NOMO-1 (cell line): ENCODE results near the gene OBSCN.

ENCODE experiments used
- DNase-seq, 2 experiments: peaks; one replicate each; lab custom pipeline; 2025; ENCODE audit not compliant: unreplicated experiment in 2 of 2; lab: John Stamatoyannopoulos, UW

Gene OBSCN

GRCh38 chr1:228374711-228375577, 167.1 kb downstream of the OBSCN start:
- DNase-seq: no peak

GRCh38 chr1:228375578-228376261, 167.9 kb downstream of the OBSCN start:
- DNase-seq: no peak

GRCh38 chr1:228376262-228376628, 168.4 kb downstream of the OBSCN start:
- DNase-seq: no peak

- no peak for DNase-seq
Observed at GRCh38 chr1:228376651-228377631, 169.1 kb downstream of the OBSCN start.

- no peak for DNase-seq
Observed at GRCh38 chr1:228377664-228378089, 169.8 kb downstream of the OBSCN start.

- peak; percentile 46 to 75 for DNase-seq
Observed at GRCh38 chr1:228378090-228378872, 170.4 kb downstream of the OBSCN start.

GRCh38 chr1:228378873-228379460, 171.1 kb downstream of the OBSCN start:
- peak; percentile 7 to 18 for DNase-seq

- DNase-seq: no peak
Observed at GRCh38 chr1:228379666-228380065, 171.8 kb downstream of the OBSCN start.

GRCh38 chr1:228381356-228381755, 173.5 kb downstream of the OBSCN start:
- no peak for DNase-seq

GRCh38 chr1:228383773-228384172, 175.9 kb downstream of the OBSCN start:
- no peak for DNase-seq

- no peak for DNase-seq
Observed at GRCh38 chr1:228385232-228385631, 177.4 kb downstream of the OBSCN start.

GRCh38 chr1:228387321-228387720, 179.5 kb downstream of the OBSCN start:
- DNase-seq: no peak

- DNase-seq: no peak
Observed at GRCh38 chr1:228390649-228391048, 182.8 kb downstream of the OBSCN start.

- DNase-seq: no peak
Observed at GRCh38 chr1:228391411-228392020, 183.7 kb downstream of the OBSCN start.

- no peak for DNase-seq
Observed at GRCh38 chr1:228392111-228392936, 184.5 kb downstream of the OBSCN start.

GRCh38 chr1:228393268-228393701, 185.4 kb downstream of the OBSCN start:
- DNase-seq: peak in 1 of 2 experiments; percentile 5

GRCh38 chr1:228393811-228394570, 186.1 kb downstream of the OBSCN start:
- DNase-seq: no peak
